ENCODE measurements around the gene PBX3. TPM values are rescaled to one million over a fixed set of nuclear protein-coding genes. Genes with fewer than 3 reads are reported as not detected.

Gene PBX3
- total and polyA plus RNA-seq, 9 of the 15 experiments (the other 6 are each of a cell fraction or from before 2014, with no cell fraction given): 0.14 to 5.8 (median 0.92) TPM

- ATAC-seq: no peak
- intact Hi-C loops (cut with micrococcal nuclease) (loop anchor here (10.0 kb wide), 1 partner anchor 73 kb away; no protein-coding TSS in a partner anchor), in situ Hi-C loops (cut with MboI) (no loop called here)
- H3K9me1 ChIP-seq (ENCODE audit: control insufficient read depth, insufficient read depth, low read length): no peaks in the 10 kb centered on the region
- H3K4me3 ChIP-seq: no peak overlapping the region
- POLR2A ChIA-PET: no interaction called here
- no peak overlapping the region for H2AFZ ChIP-seq (ENCODE audit: low read depth, low read length)
- no peak for FAIRE-seq
- no TSS peak for BruUV-seq (replicated peaks)
- H3K9me3 ChIP-seq (replicated peaks; ENCODE audit: control insufficient read depth, insufficient read depth, low read depth, low read length): no peaks in the 10 kb centered on the region
- H3K27ac ChIP-seq (ENCODE audit: extremely low read depth, low read depth, low read length): no peak overlapping the region
- peaks cover 0 to 17% of the 10 kb centered on the region in 2 experiments; a peak in 4 of 5 replicates for H3K4me1 ChIP-seq (replicated peaks in 1 of 2; ENCODE audit: control insufficient read depth in 2 of 2, insufficient read depth in 2 of 2, low read length in 2 of 2)
- peaks cover 19 to 22% of the 10 kb centered on the region in 2 experiments; a peak in 4 of 5 replicates for H3K27me3 ChIP-seq (ENCODE audit: control insufficient read depth in 2 of 2, insufficient read depth in 2 of 2, low read length in 2 of 2)
- no peaks in the 10 kb centered on the region for H3K79me2 ChIP-seq (ENCODE audit: control insufficient read depth, insufficient read depth, low read length)
- H3K36me3 ChIP-seq (ENCODE audit: control insufficient read depth, insufficient read depth, low read length): no peaks in the 10 kb centered on the region
- CTCF ChIA-PET (ENCODE audit: low intra/inter-chr PET ratio): no interaction called here
- no peak overlapping the region for H3K9ac ChIP-seq (ENCODE audit: insufficient read depth in 1 of 2, low read depth in 2 of 2, low read length in 2 of 2)
- DNase-seq (ENCODE audit: extremely low read depth in 1 of 4, low spot score in 3 of 4): no peak
- 13% methylated on average over 3 of the region's 3 CpGs for WGBS (ENCODE audit: insufficient coverage, low coverage, missing lambda C conversion rate)
- H4K20me1 ChIP-seq (replicated peaks; ENCODE audit: control insufficient read depth, insufficient read depth, low read length): peaks cover 4% of the 10 kb centered on the region; the same call in 1 of the 2 replicates
- H3K4me2 ChIP-seq (ENCODE audit: insufficient read depth, low read length): no peak overlapping the region
- no peak for TF ChIP-seq ARID4B (CRISPR knock-in tag; IDR thresholded peaks at IDR 0.05)
- no peak for TF ChIP-seq ZBTB43 (CRISPR knock-in tag; IDR thresholded peaks at IDR 0.05)
- no peak for TF ChIP-seq SNAPC5 (CRISPR knock-in tag; IDR thresholded peaks at IDR 0.05)
- no peak for TF ChIP-seq ZNF395 (CRISPR knock-in tag; IDR thresholded peaks at IDR 0.05)
- TF ChIP-seq PBX2 (CRISPR knock-in tag; IDR thresholded peaks at IDR 0.05; ENCODE audit: low read depth): no peak
- no peak for TF ChIP-seq PBX2 (tag; conservative IDR thresholded peaks at IDR 0.05; ENCODE audit: low read depth)
- TF ChIP-seq ZBTB1 (CRISPR knock-in tag; IDR thresholded peaks at IDR 0.05; ENCODE audit: borderline replicate concordance, low read depth): no peak
- no peak for TF ChIP-seq HSF4 (CRISPR knock-in tag; IDR thresholded peaks at IDR 0.05; ENCODE audit: borderline replicate concordance)
- no peak for TF ChIP-seq ZNF3 (CRISPR knock-in tag; IDR thresholded peaks at IDR 0.05)
- TF ChIP-seq SP1 (CRISPR knock-in tag; IDR thresholded peaks at IDR 0.05): no peak
- TF ChIP-seq CHD4 (IDR thresholded peaks at IDR 0.05; ENCODE audit: insufficient read depth, insufficient replicate concordance, low read depth, low read length, poor library complexity, severe bottlenecking): no peak
Measured at GRCh38 chr9:125752070-125752628, 5.0 kb downstream of the PBX3 start.
